K562 (cell line): ENCODE results near the gene NFIC. TPM values are rescaled to one million over a fixed set of nuclear protein-coding genes. Genes with fewer than 3 reads are reported as not detected.

Experiments
- ATF1 ChIP-seq, 2 experiments: fragments of 450-650 bp in 1 of 2; IDR thresholded peaks; 2 replicates each; pipeline ENCODE4 v1.6.1; 2016; ENCODE audit warnings: missing compliant biosample characterization in 1 of 2, missing genetic modification characterization in 1 of 2
- CBX5 ChIP-seq: IDR thresholded peaks from 2 replicates; pipeline ENCODE4 v1.6.1; 2014; ENCODE audit warnings: low read depth, borderline replicate concordance
- ETV6 ChIP-seq, 3 experiments: fragments of 150-350 bp in 1 of 3; sonication (generic) in 1 of 3; formaldehyde crosslinking in 1 of 3; IDR thresholded peaks; 2 replicates each; pipeline versions ENCODE4 v1.6.1 to v1.8.0; 2014 to 2022; ENCODE audit warnings: borderline replicate concordance in 2 of 3, low read depth in 2 of 3, antibody characterized with exemption in 1 of 3, low read length in 1 of 3, mild to moderate bottlenecking in 1 of 3, missing genetic modification reagents in 1 of 3
- FOXM1 ChIP-seq, 2 experiments: fragments of 450-650 bp in 1 of 2; sonication (generic) in 1 of 2; formaldehyde crosslinking in 1 of 2; IDR thresholded peaks; 2 replicates each; pipeline versions ENCODE4 v1.6.1 to v1.9.0; 2017 to 2022; ENCODE audit warnings: low read depth in 2 of 2, mild to moderate bottlenecking in 2 of 2, missing genetic modification reagents in 1 of 2, moderate library complexity in 1 of 2
- GTF2E2 ChIP-seq: fragments of 200-800 bp; sonication (Bioruptor generic); IDR thresholded peaks from 2 replicates; pipeline ENCODE4 v1.6.1; 2016; ENCODE audit warnings: missing genetic modification characterization, missing compliant biosample characterization
- NBN ChIP-seq: fragments of 450-650 bp; IDR thresholded peaks from 2 replicates; pipeline ENCODE4 v1.6.1; 2016; ENCODE audit warnings: low read depth, mild to moderate bottlenecking
- ZNF143 ChIP-seq: sonication (generic); formaldehyde crosslinking; IDR thresholded peaks from 2 replicates; pipeline ENCODE4 v1.9.0; 2022; ENCODE audit warnings: mild to moderate bottlenecking, missing genetic modification reagents
- ZNF184 ChIP-seq: sonication (generic); formaldehyde crosslinking; IDR thresholded peaks from 2 replicates; pipeline ENCODE4 v1.5.0; 2020; ENCODE audit warnings: missing genetic modification reagents
- ZNF764 ChIP-seq: fragments of 250-450 bp; sonication (Bioruptor Pico); IDR thresholded peaks from 2 replicates; pipeline ENCODE4 v1.4.0; 2020; ENCODE audit warnings: low read depth, mild to moderate bottlenecking, moderate library complexity
- polyA plus RNA-seq, 8 experiments: library from polyadenylated mRNA; depleted of rRNA in 4 of 8; stranded (reverse) in 5 of 8; unstranded in 3 of 8; fragments of >200 nt; fragmentation: Nextera tagmentation in 2 of 8; fragmentation: Illumina TruSeq in 1 of 8; extraction: Ambion mirVana in 2 of 8; extraction: Trizol in 1 of 8; gene quantifications; 2 replicates each; pipeline versions ENCODE4 v1.2.1 to v1.2.3, GENCODE V29; 2011 to 2014; ENCODE audit warnings: inconsistent platforms in 1 of 8, missing spikeins in 1 of 8
- total RNA-seq, 7 experiments: library from RNA; depleted of rRNA in 6 of 7; stranded (reverse); fragments of >200 nt in 6 of 7; fragmentation: Illumina TruSeq in 2 of 7; extraction: Trizol in 2 of 7; gene quantifications; 2 replicates each; pipeline versions ENCODE4 v1.2.1 to v1.2.3, GENCODE V29; 2011 to 2021; ENCODE audit warnings: low replicate concordance in 1 of 7
- TF ChIP-seq, protein P1 (sequence below): sonication (generic); IDR thresholded peaks from 2 replicates; pipeline ENCODE4 v1.6.1; 2016
- TF ChIP-seq, protein P2 (sequence below): fragments of 250-450 bp; sonication (Bioruptor Pico); IDR thresholded peaks from 2 replicates; pipeline ENCODE4 v1.9.0; 2021; ENCODE audit warnings: mild to moderate bottlenecking, inconsistent platforms
- TF ChIP-seq, protein P3 (sequence below): fragments of 450-650 bp; IDR thresholded peaks from 2 replicates; pipeline ENCODE4 v1.6.1; 2017; ENCODE audit warnings: antibody characterized with exemption
- TF ChIP-seq, protein P4 (sequence below): sonication (generic); formaldehyde crosslinking; IDR thresholded peaks from 2 replicates; pipeline ENCODE4 v1.8.0; 2022; ENCODE audit warnings: mild to moderate bottlenecking, missing genetic modification reagents
- TF ChIP-seq, protein P5 (sequence below), 2 experiments: fragments of 450-650 bp; conservative IDR thresholded peaks; 2 replicates each; pipeline ENCODE4 v1.6.1; 2017; ENCODE audit warnings: mild to moderate bottlenecking in 2 of 2, moderate library complexity in 2 of 2

NFIC gene
- total and polyA plus RNA-seq, 9 of the 15 experiments (the other 6 are each of a cell fraction or from before 2014, with no cell fraction given) = 0.71 to 62.1 (median 6.9) TPM

DNA sequence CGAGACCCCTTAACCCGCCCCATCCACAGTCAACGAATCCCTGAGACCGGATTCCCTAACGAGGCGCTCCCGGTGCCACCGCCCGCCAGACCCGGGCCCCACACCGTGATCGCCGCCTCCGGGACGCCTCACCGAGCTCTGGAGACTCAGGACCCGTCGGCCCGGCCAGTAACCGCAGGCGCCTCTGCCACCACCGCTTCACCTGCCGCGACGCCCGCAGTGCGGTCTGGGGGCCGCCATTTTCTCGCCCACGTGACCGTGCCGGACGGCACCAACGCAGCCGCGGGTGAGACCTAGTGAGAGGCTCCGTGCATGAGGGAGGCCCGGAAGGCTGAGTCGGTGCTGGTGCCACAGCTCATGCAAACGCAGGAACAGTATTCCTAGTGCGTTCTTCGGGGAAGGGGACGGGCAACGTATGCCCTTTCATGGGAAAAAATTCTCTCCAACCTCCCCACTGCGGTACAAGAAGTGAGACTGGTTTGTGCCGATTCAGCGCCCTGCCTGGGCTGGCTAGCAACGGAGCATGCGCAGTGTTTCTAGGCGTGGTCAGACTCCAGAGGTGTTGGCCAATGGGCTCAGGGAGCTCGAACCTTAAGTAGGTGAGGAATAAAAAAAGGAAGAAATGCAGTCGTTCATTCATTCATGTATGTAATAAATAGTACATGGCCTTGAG lies 134.2 kb downstream of the NFIC start, which contains the start of gene DOHH (continued):
- TF ChIP-seq, protein P1, sequence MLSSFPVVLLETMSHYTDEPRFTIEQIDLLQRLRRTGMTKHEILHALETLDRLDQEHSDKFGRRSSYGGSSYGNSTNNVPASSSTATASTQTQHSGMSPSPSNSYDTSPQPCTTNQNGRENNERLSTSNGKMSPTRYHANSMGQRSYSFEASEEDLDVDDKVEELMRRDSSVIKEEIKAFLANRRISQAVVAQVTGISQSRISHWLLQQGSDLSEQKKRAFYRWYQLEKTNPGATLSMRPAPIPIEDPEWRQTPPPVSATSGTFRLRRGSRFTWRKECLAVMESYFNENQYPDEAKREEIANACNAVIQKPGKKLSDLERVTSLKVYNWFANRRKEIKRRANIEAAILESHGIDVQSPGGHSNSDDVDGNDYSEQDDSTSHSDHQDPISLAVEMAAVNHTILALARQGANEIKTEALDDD = no peak
- TF ChIP-seq ZNF764 (CRISPR knock-in tag) (no peak), ZNF184 (CRISPR knock-in tag) (no peak), ZNF143 (CRISPR knock-in tag) (peak; percentile 49; the same call in 1 of the 2 replicates), CBX5 (no peak), GTF2E2 (tag) (peak; percentile 94), ATF1 (CRISPR knock-in tag; IDR thresholded peaks at IDR 0.05) (no peak), ATF1 (tag; IDR thresholded peaks at IDR 0.05) (peak; percentile 72), NBN (no peak), ETV6 (IDR thresholded peaks at IDR 0.05; ENCODE audit: borderline replicate concordance in 1 of 2, low read depth in 2 of 2, low read length in 1 of 2) (no peak; a peak in 1 of 4 replicates), ETV6 (CRISPR knock-in tag; IDR thresholded peaks at IDR 0.05; ENCODE audit: borderline replicate concordance) (0 out of 2 replicates have a peak, but pooled peaks have one; percentile 58), FOXM1 (IDR thresholded peaks at IDR 0.05; ENCODE audit: low read depth) (peak; percentile 69; the same call in 1 of the 2 replicates), FOXM1 (CRISPR knock-in tag; IDR thresholded peaks at IDR 0.05; ENCODE audit: low read depth) (no peak)
- TF ChIP-seq, protein P2, sequence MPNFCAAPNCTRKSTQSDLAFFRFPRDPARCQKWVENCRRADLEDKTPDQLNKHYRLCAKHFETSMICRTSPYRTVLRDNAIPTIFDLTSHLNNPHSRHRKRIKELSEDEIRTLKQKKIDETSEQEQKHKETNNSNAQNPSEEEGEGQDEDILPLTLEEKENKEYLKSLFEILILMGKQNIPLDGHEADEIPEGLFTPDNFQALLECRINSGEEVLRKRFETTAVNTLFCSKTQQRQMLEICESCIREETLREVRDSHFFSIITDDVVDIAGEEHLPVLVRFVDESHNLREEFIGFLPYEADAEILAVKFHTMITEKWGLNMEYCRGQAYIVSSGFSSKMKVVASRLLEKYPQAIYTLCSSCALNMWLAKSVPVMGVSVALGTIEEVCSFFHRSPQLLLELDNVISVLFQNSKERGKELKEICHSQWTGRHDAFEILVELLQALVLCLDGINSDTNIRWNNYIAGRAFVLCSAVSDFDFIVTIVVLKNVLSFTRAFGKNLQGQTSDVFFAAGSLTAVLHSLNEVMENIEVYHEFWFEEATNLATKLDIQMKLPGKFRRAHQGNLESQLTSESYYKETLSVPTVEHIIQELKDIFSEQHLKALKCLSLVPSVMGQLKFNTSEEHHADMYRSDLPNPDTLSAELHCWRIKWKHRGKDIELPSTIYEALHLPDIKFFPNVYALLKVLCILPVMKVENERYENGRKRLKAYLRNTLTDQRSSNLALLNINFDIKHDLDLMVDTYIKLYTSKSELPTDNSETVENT (CRISPR knock-in tag) = peak; percentile 83; the same call in 1 of the 2 replicates
- TF ChIP-seq, protein P3, sequence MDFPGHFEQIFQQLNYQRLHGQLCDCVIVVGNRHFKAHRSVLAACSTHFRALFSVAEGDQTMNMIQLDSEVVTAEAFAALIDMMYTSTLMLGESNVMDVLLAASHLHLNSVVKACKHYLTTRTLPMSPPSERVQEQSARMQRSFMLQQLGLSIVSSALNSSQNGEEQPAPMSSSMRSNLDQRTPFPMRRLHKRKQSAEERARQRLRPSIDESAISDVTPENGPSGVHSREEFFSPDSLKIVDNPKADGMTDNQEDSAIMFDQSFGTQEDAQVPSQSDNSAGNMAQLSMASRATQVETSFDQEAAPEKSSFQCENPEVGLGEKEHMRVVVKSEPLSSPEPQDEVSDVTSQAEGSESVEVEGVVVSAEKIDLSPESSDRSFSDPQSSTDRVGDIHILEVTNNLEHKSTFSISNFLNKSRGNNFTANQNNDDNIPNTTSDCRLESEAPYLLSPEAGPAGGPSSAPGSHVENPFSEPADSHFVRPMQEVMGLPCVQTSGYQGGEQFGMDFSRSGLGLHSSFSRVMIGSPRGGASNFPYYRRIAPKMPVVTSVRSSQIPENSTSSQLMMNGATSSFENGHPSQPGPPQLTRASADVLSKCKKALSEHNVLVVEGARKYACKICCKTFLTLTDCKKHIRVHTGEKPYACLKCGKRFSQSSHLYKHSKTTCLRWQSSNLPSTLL = no peak
- TF ChIP-seq, protein P4, sequence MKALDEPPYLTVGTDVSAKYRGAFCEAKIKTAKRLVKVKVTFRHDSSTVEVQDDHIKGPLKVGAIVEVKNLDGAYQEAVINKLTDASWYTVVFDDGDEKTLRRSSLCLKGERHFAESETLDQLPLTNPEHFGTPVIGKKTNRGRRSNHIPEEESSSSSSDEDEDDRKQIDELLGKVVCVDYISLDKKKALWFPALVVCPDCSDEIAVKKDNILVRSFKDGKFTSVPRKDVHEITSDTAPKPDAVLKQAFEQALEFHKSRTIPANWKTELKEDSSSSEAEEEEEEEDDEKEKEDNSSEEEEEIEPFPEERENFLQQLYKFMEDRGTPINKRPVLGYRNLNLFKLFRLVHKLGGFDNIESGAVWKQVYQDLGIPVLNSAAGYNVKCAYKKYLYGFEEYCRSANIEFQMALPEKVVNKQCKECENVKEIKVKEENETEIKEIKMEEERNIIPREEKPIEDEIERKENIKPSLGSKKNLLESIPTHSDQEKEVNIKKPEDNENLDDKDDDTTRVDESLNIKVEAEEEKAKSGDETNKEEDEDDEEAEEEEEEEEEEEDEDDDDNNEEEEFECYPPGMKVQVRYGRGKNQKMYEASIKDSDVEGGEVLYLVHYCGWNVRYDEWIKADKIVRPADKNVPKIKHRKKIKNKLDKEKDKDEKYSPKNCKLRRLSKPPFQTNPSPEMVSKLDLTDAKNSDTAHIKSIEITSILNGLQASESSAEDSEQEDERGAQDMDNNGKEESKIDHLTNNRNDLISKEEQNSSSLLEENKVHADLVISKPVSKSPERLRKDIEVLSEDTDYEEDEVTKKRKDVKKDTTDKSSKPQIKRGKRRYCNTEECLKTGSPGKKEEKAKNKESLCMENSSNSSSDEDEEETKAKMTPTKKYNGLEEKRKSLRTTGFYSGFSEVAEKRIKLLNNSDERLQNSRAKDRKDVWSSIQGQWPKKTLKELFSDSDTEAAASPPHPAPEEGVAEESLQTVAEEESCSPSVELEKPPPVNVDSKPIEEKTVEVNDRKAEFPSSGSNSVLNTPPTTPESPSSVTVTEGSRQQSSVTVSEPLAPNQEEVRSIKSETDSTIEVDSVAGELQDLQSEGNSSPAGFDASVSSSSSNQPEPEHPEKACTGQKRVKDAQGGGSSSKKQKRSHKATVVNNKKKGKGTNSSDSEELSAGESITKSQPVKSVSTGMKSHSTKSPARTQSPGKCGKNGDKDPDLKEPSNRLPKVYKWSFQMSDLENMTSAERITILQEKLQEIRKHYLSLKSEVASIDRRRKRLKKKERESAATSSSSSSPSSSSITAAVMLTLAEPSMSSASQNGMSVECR (CRISPR knock-in tag) = peak; percentile 98
- TF ChIP-seq, protein P5, sequence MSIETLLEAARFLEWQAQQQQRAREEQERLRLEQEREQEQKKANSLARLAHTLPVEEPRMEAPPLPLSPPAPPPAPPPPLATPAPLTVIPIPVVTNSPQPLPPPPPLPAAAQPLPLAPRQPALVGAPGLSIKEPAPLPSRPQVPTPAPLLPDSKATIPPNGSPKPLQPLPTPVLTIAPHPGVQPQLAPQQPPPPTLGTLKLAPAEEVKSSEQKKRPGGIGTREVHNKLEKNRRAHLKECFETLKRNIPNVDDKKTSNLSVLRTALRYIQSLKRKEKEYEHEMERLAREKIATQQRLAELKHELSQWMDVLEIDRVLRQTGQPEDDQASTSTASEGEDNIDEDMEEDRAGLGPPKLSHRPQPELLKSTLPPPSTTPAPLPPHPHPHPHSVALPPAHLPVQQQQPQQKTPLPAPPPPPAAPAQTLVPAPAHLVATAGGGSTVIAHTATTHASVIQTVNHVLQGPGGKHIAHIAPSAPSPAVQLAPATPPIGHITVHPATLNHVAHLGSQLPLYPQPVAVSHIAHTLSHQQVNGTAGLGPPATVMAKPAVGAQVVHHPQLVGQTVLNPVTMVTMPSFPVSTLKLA (conservative IDR thresholded peaks at IDR 0.05) = peak; percentile 97 to 98
